Left renal pelvis (tissue), 4 donors: ENCODE measurements around the gene STX1A. TPM values are rescaled to one million over a fixed set of nuclear protein-coding genes. Genes with fewer than 3 reads are reported as not detected.

Experiments used
- DNase-seq, 4 donors: peaks; one replicate each; pipeline ENCODE4 v3.0.0-alpha.2; 2013; ENCODE audit warnings: low read depth in 4 of 4, low spot score in 3 of 4
- polyA plus RNA-seq, 4 donors: library from polyadenylated mRNA; unstranded; fragments of 120-200 nt; gene quantifications; one replicate each; pipeline ENCODE4 v1.2.1, GENCODE V29; 2013; ENCODE audit not compliant: insufficient read length in 4 of 4

STX1A gene
- 10 to 100 TPM in 1 of 4 donors, 1 to 10 TPM in 3; 7.1 to 16.1 (median 7.6) TPM for polyA plus RNA-seq

- DNase-seq: no peak
Measured at GRCh38 chr7:73718905-73719805, at the start of gene STX1A. STX1A (minus strand) TSS chr7:73719669; CDS start chr7:73719631, 38 bp downstream.

GRCh38 chr7:73768641-73769480, 49.4 kb upstream of the STX1A start:
- DNase-seq: no peak

GRCh38 chr7:73766556-73767229, 47.2 kb upstream of the STX1A start:
- DNase-seq: no peak

- no peak for DNase-seq
Measured at GRCh38 chr7:73762659-73762999, 43.2 kb upstream of the STX1A start.

GRCh38 chr7:73761854-73762658, 42.6 kb upstream of the STX1A start:
- no peak for DNase-seq

GRCh38 chr7:73758581-73759138, 39.2 kb upstream of the STX1A start:
- DNase-seq: no peak

- DNase-seq: no peak
Measured at GRCh38 chr7:73749931-73750776, 30.7 kb upstream of the STX1A start.

- DNase-seq: no peak
Measured at GRCh38 chr7:73746378-73746777, 26.9 kb upstream of the STX1A start.

- peak; percentile 82 to 92 (median 86) for DNase-seq
Measured at GRCh38 chr7:73742753-73743641, 23.5 kb upstream of the STX1A start.

- peak in 2 of 4 donors; percentile 57 to 70 for DNase-seq
Measured at GRCh38 chr7:73742338-73742752, 22.9 kb upstream of the STX1A start.

GRCh38 chr7:73741600-73741999, 22.1 kb upstream of the STX1A start:
- peak in 1 of 4 donors; percentile 58 for DNase-seq

- DNase-seq: no peak
Measured at GRCh38 chr7:73740771-73741170, 21.3 kb upstream of the STX1A start.

GRCh38 chr7:73740212-73740611, 20.7 kb upstream of the STX1A start:
- DNase-seq: no peak

GRCh38 chr7:73739387-73739767, 19.9 kb upstream of the STX1A start:
- DNase-seq: no peak

GRCh38 chr7:73738612-73739386, 19.3 kb upstream of the STX1A start, which contains the start of gene ABHD11:
ABHD11 (minus strand) TSS chr7:73738802; CDS start chr7:73738770, 32 bp downstream.
- peak; percentile 91 to 93 (median 92) for DNase-seq

GRCh38 chr7:73738220-73738611, 18.7 kb upstream of the STX1A start:
- no peak for DNase-seq
